ENCODE measurements around the gene CST4.

DNA sequence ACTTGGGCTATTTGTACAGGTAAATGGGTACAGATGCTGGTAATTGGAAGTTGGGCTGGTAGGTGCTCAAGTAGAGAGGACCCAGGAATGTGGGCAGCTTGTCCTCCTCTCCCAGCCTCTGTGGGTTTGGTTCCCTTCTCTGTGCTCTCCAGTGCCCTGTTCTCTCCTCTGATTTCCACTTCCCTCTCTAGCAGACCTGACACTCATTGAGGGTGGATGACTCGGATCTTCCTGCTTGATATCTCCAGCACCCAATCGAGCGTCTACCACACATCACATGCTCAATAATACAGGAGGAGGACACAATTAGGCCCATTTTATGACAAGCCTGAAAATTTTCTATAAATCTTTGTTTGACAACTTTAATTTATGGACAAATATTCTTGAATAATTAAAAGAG is 38.2 kb upstream of the CST4 start:
- TF ChIP-seq, protein P1, sequence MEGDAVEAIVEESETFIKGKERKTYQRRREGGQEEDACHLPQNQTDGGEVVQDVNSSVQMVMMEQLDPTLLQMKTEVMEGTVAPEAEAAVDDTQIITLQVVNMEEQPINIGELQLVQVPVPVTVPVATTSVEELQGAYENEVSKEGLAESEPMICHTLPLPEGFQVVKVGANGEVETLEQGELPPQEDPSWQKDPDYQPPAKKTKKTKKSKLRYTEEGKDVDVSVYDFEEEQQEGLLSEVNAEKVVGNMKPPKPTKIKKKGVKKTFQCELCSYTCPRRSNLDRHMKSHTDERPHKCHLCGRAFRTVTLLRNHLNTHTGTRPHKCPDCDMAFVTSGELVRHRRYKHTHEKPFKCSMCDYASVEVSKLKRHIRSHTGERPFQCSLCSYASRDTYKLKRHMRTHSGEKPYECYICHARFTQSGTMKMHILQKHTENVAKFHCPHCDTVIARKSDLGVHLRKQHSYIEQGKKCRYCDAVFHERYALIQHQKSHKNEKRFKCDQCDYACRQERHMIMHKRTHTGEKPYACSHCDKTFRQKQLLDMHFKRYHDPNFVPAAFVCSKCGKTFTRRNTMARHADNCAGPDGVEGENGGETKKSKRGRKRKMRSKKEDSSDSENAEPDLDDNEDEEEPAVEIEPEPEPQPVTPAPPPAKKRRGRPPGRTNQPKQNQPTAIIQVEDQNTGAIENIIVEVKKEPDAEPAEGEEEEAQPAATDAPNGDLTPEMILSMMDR (IDR thresholded peaks at IDR 0.05): no peak
- TF ChIP-seq POLR2A (IDR thresholded peaks at IDR 0.05): no peak

Measured in sigmoid colon (tissue), 3 donors.